Nephron progenitor cell (in vitro differentiated cells): ENCODE data around the gene TMEM178B.

Experiments
- DNase-seq: peaks from one replicate; pipeline ENCODE4 v3.0.0; 2021
- H3K27ac Mint-ChIP-seq: 2 replicates; pipeline ENCODE4 v1.8.0; 2021; ENCODE audit warnings: mild to moderate bottlenecking, moderate library complexity, mixed read lengths
- H3K27me3 Mint-ChIP-seq: 2 replicates; pipeline ENCODE4 v1.8.0; 2021; ENCODE audit warnings: mild to moderate bottlenecking, low read depth, mixed read lengths; ENCODE audit not compliant: poor library complexity
- H3K36me3 Mint-ChIP-seq: 2 replicates; pipeline ENCODE4 v1.8.0; 2021; ENCODE audit warnings: low read depth, mixed read lengths
- H3K4me1 Mint-ChIP-seq: 2 replicates; pipeline ENCODE4 v1.8.0; 2021; ENCODE audit warnings: mixed read lengths
- H3K4me3 Mint-ChIP-seq: 2 replicates; pipeline ENCODE4 v1.8.0; 2021; ENCODE audit warnings: mild to moderate bottlenecking, moderate library complexity, mixed read lengths
- H3K9me3 Mint-ChIP-seq: 2 replicates; pipeline ENCODE4 v1.8.0; 2021; ENCODE audit warnings: mild to moderate bottlenecking, moderate library complexity, mixed read lengths
- CTCF ChIP-seq: fragments of 200-600 bp; sonication (generic); IDR thresholded peaks from 2 replicates; pipeline ENCODE4 v1.5.0; 2021; ENCODE audit warnings: antibody characterized with exemption

TMEM178B gene

DNA sequence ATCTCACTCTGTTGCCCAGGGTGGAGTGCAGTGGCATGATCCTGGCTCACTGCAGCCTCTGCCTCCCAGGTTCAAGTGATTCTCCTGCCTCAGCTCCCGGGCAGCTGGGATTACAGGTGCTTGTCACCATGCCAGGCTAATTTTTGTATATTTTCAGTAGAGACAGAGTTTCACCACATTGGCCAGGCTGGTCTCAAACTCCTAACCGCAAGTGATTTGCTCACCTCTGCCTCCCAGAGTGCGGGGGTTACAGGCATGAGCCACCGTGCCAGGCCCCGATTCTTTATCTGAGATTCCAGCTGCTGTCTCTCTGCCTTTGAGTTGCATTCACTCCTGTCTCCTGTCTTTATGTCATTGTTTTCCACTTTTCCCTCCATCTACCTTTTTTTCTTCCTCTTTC, 168.7 kb downstream of the TMEM178B start:
- H3K27ac Mint-ChIP-seq = peak overlapping the region; percentile 48
- DNase-seq = no peak
- no peak for TF ChIP-seq CTCF
- no peaks in the 10 kb centered on the region for H3K9me3 Mint-ChIP-seq
- H3K36me3 Mint-ChIP-seq = no peaks in the 10 kb centered on the region
- H3K4me3 Mint-ChIP-seq = no peak overlapping the region
- H3K4me1 Mint-ChIP-seq = no peaks in the 10 kb centered on the region
- peaks cover 9% of the 10 kb centered on the region for H3K27me3 Mint-ChIP-seq

DNA sequence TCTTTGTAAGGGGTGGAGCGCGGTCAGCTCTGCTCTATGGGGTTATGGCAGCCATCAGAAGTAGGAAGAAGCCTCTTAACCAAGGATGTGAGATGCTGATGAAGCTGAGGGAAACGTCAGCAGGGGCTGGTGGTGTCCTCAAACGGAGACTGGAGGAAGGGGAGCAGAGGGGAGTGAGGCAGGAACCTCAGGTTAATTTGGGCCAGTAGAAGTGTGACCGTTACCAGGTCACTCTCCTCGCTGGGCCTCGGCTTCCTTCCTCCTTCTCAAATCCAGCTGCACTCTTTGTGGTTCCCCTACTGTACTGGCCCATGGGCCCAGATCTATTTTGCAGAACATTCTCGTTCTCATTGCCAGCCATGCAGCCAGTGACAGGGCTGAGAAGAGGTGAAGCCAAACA, 169.5 kb downstream of the TMEM178B start:
- H3K4me1 Mint-ChIP-seq = no peaks in the 10 kb centered on the region
- H3K9me3 Mint-ChIP-seq = no peaks in the 10 kb centered on the region
- H3K27me3 Mint-ChIP-seq = peaks cover 9% of the 10 kb centered on the region
- no peak for DNase-seq
- no peak overlapping the region for H3K4me3 Mint-ChIP-seq
- H3K36me3 Mint-ChIP-seq = no peaks in the 10 kb centered on the region
- TF ChIP-seq CTCF = no peak
- H3K27ac Mint-ChIP-seq = no peak overlapping the region

GRCh38 chr7:141244435-141244834, 170.6 kb downstream of the TMEM178B start:
- no peaks in the 10 kb centered on the region for H3K4me1 Mint-ChIP-seq
- H3K27me3 Mint-ChIP-seq = peaks cover 9% of the 10 kb centered on the region
- no peak overlapping the region for H3K4me3 Mint-ChIP-seq
- H3K9me3 Mint-ChIP-seq = no peaks in the 10 kb centered on the region
- H3K27ac Mint-ChIP-seq = no peak overlapping the region
- no peak for DNase-seq
- H3K36me3 Mint-ChIP-seq = no peaks in the 10 kb centered on the region
- no peak for TF ChIP-seq CTCF

DNA sequence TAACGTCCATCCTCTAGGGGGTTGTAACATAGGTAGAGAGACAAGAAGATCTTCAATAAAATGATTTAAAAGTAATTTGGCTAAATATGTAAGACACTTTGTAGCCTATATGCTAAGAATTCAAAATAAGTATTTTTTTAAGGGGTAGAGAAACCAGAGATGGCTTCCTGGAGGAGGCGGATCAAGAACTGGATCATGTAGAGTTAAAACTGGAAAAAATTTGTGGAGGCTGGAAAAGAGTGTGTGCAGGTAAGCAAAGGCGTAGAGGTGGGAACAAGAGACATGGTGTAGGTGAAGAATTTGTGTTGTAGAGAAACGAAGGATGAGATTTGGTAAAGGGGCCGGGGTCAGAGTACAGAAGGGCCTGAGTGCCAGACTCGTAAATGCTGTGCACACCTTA, 172.6 kb downstream of the TMEM178B start:
- no peaks in the 10 kb centered on the region for H3K9me3 Mint-ChIP-seq
- H3K4me1 Mint-ChIP-seq = no peaks in the 10 kb centered on the region
- H3K27ac Mint-ChIP-seq = no peak overlapping the region
- no peaks in the 10 kb centered on the region for H3K36me3 Mint-ChIP-seq
- TF ChIP-seq CTCF = no peak
- H3K27me3 Mint-ChIP-seq = peaks cover 14% of the 10 kb centered on the region
- DNase-seq = no peak
- H3K4me3 Mint-ChIP-seq = no peak overlapping the region

DNA sequence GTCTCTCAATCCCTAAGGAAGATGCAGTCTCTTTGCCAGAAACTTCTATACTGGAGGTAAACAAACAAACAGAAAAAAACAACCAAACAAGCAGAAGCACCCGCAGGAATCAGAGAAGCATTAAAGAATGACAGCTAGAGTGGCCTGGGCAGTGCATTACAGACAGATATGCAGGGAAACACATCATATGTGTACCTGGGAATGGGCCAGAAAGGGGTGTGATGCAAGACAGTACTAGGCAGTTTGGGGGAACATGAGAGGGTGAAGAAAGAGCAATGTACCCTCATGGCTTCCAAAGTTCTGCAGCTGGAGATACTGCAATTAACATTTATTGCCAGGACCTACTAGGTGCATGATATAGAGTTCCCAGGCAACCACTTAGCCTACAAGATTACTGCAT, 177.3 kb downstream of the TMEM178B start:
- DNase-seq = no peak
- H3K36me3 Mint-ChIP-seq = no peaks in the 10 kb centered on the region
- H3K27me3 Mint-ChIP-seq = peaks cover 9% of the 10 kb centered on the region
- no peak overlapping the region for H3K4me3 Mint-ChIP-seq
- no peaks in the 10 kb centered on the region for H3K4me1 Mint-ChIP-seq
- no peak overlapping the region for H3K27ac Mint-ChIP-seq
- TF ChIP-seq CTCF = no peak
- no peaks in the 10 kb centered on the region for H3K9me3 Mint-ChIP-seq

GRCh38 chr7:141251957-141252356, 178.1 kb downstream of the TMEM178B start:
- no peaks in the 10 kb centered on the region for H3K4me1 Mint-ChIP-seq

More at GRCh38 chr7:141251957-141252356, 178.1 kb downstream of the TMEM178B start:
- no peak overlapping the region for H3K27ac Mint-ChIP-seq
- H3K36me3 Mint-ChIP-seq = no peaks in the 10 kb centered on the region
- TF ChIP-seq CTCF = no peak
- no peak for DNase-seq
- peaks cover 12% of the 10 kb centered on the region for H3K27me3 Mint-ChIP-seq
- H3K4me3 Mint-ChIP-seq = no peak overlapping the region
- H3K9me3 Mint-ChIP-seq = peaks cover 7% of the 10 kb centered on the region
